NCI-H2227 treated with DMSO at 0.1 percent for 48 hours (cell line): Measurements from ENCODE around the gene ABCG2.
"Not testable (repeated sequence)": the region's sequence is repeated elsewhere in the genome, so short reads cannot be mapped to it uniquely, and the experiment has no call there.

Experiments
- DNase-seq: peaks from one replicate; lab custom pipeline; 2025; lab: John Stamatoyannopoulos, UW

ABCG2 gene

DNA sequence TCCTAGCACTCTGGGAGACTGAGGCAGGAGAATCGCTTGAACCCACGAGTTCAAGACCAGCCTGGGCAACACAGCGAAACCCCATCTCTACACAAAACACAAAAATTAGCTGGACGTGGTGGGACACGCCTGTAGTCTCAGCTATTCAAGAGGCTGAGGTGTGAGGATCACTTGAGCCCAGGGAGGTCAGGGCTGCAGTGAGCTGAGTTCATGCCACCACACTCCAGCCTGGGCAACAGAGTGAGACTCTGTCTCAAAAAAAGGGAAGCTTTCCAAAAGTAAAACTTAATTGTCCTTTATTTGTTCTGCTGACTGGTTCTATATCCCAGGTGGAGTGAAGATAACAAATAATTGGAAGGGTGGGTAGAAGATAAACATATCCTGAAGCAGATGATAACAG lies 45.6 kb downstream of the ABCG2 start:
- no peak for DNase-seq

- DNase-seq: no peak
Observed at GRCh38 chr4:88110826-88111225, 47.6 kb downstream of the ABCG2 start.

DNA sequence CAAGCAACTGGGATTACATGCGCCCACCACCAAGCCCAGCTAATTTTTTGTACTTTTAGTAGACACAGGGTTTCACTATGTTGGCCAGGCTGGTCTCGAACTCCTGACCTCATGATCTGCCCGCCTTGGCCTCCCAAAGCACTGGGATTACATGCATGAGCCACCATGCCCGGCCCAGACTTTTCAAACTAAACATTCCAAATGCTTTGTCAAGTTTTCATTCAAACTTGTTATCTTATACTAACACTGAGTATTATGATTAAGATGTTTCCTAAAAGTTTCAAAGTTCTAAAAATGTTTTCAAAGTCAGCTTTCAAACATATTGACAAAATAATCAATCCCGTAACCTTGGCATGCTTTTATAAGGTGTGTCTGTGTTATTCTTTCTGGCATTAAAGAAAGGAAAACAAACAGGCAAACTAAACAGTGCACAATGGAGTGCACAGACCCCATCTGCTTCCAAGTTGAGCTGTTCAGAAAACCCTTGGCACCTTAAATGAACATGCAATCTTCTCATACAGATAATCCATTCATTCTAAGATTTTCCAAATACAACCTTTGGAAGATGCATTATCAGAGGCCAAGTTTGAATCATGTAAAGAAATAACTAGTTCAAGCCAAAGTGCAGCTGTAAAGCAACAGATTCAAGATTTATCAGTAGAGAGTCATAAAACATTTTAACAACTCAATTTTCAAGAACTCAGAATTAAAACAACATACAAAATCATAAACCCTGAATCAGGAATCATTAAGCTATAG lies 49.1 kb downstream of the ABCG2 start:
- no peak for DNase-seq

DNA sequence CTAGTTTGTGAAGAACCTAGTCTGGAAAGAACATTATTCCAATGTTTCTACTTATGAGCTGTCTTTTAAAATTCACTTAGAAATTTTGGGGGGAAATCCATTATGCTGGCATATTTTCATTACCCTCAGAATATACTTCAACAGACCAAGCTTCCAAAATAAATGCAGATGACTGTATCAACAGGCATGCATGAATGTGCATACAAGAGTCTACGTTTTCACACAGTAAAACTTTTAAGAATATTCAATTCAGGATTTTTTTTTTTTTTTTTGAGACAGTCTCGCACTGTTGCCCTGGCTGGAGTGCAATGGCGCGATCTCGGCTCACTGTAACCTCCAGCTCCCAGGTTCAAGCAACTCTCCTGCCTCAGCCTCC lies 49.7 kb downstream of the ABCG2 start:
- DNase-seq: no peak

- DNase-seq: not testable (repeated sequence)
Observed at GRCh38 chr4:88108108-88108465, 50.4 kb downstream of the ABCG2 start.

DNA sequence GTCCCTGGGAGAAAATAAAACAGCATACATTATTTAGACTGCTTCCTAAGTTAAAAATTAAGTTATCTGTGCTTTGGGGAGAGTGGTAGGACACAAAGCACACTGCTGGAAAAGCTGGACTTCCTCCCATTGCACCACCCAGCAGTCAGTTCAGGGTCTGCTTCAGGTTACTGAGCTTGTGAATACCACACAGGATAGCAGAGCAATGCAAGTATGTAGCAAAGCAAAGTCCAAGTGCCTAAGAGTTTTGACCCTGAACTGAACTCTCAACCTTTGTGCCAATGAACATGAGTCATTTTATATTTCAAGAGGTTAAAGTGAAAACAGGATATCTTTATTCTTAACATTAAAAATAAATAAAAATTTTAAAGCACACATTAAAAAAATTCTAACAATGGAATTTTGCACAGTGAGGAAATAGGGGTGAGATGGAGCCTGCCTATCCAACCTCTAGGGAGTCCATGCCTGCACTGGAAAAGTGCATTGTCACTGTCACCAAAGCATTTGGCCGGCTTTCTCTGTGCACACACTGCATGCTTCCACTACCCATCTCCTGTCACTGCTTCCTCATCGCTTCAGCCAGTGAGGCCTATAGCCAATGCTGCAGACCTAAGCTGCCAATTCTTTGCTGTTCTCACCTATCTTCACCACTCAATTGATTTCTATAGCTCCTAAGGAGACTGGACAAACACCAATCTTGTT lies 50.9 kb downstream of the ABCG2 start:
- DNase-seq: no peak

- no peak for DNase-seq
Observed at GRCh38 chr4:88106205-88106604, 52.2 kb downstream of the ABCG2 start.

- DNase-seq: no peak
Observed at GRCh38 chr4:88104902-88105610, 53.4 kb downstream of the ABCG2 start.

GRCh38 chr4:88102026-88102425 lies 56.4 kb downstream of the ABCG2 start:
- no peak for DNase-seq

GRCh38 chr4:88101165-88101564 lies 57.3 kb downstream of the ABCG2 start:
- DNase-seq: no peak

- no peak for DNase-seq
Observed at GRCh38 chr4:88098993-88099752, 59.3 kb downstream of the ABCG2 start.

- DNase-seq: no peak
Observed at GRCh38 chr4:88097781-88098180, 60.7 kb downstream of the ABCG2 start.

DNA sequence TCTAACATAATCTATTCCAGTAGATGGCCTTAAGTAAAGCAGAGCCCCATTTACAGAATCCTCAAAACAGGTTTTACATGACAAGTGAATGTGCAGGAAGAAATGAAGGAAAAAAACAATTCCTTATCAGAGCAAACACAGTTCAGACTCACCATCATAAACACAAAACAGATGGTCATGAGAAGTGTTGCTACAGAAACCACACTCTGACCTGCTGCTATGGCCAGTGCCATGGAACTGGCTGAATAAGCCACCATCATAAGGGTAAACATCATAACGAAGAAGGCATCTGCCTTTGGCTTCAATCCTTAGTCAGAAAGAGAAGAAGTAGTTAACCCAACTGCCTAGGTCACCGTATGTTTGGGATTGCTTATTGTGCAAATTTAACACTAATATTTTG lies 61.1 kb downstream of the ABCG2 start:
- no peak for DNase-seq

DNA sequence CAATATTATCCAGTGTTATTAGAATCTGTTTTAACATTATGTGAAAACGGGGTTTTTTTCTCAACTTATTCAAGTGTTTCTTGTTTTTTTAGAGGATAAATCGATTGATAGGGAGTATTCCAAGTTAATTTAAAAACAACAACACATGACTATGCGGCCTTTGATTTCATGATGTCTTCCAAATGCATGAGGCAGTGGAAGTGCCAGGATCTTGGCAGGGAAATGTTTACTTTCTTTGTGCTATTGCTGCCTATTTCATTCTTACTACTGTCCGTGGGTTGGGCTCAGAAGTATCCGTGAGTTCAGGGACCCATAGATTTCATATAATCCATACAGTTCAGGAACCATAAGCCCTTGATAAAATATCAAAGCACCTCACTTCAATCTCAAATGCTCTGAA lies 64.6 kb downstream of the ABCG2 start:
- no peak for DNase-seq

DNA sequence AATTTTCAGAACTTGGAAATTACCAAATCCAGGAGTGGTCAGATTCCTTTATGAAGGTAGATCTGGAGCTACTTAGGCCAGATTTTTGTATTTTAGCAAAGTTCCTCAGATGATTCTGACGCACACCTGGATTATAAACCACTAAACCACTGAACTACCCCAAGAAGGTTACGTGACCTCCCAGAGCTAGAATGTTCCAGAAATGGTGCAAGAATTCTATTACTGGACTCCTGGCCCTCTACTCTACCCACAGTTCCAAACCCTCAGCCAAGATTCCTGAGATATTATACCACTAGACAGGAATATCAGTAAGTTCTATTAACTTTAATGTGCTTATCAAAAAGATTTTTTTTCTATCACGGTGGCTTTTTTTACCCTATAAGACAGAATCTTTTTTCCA lies 67.1 kb downstream of the ABCG2 start:
- DNase-seq: no peak

DNA sequence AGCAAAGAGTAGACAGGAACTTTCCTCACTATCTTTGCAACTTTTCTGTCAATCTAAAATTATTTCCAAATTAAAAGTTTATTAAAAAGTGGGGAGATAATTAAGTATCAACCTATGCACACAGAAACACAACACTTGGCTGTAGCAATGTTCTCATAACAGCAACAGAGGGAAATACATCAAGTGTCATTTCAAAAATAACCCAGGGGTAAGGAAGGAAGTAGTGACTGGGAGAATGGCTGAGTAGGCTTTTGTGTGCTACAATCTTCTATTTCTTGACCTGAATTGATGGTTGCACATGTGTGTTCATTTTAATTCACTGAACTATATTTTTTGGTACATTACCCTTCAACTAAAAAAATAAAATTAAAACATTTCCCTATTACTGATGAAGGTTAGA lies 67.5 kb downstream of the ABCG2 start:
- DNase-seq: no peak

- DNase-seq: no peak
Observed at GRCh38 chr4:88087004-88087403, 71.4 kb downstream of the ABCG2 start.

- DNase-seq: no peak
Observed at GRCh38 chr4:88080626-88081025, 77.8 kb downstream of the ABCG2 start.

DNA sequence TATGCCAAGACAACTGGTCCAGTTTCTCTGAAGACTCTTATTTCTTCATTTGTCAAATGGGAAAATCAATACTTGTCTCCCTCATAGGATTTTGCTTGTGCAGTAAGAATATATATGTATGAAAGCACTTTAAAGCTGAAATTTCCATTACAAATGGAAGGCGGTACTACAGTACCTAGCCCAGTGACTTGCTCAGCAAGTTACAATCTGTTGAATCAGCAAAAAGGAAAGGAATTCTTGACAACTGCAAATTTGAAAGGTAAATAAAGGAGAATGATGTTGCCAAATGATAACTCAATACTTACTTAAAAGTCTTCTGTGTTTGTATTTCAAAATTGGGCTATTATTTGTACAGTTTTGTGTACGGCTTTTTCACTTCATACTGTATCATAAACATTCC lies 79.9 kb downstream of the ABCG2 start:
- DNase-seq: no peak

GRCh38 chr4:88077911-88078524 lies 80.4 kb downstream of the ABCG2 start:
- no peak for DNase-seq

GRCh38 chr4:88075336-88075735 lies 83.1 kb downstream of the ABCG2 start:
- DNase-seq: no peak

DNA sequence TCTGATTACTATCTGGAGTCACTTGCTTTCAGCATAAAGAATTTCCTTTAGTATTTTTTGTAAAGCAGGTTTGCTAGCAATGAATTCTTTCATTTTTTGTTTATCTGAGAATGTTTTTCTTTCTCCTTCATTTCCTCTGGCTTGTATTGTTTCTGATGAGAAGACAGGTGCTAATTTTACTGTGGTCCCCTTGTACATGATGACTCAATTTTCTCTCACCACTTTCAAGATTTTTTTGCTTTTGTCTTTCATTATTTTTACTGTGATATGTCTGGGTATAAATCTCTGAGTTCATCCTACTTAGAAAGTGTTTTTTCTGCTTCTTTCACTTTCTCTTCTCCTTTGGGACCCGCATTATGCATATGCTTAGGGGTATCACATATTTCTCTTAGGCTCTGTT lies 88.4 kb downstream of the ABCG2 start:
- no peak for DNase-seq
